RKO (cell line): ENCODE data around the gene SAMD11.
"Not testable (repeated sequence)": the region's sequence is repeated elsewhere in the genome, so short reads cannot be mapped to it uniquely, and the experiment has no call there.

Experiments
- DNase-seq: peaks from one replicate; pipeline ENCODE4 v3.0.0-alpha.2; 2016; ENCODE audit warnings: low spot score

The SAMD11 gene

GRCh38 chr1:923131-923990 lies at the start of gene SAMD11:
Gene SAMD11 (plus strand): TSS chr1:923923. CDS start chr1:924432, 509 bp downstream.
- peak; percentile 78 for DNase-seq

- not testable (repeated sequence) for DNase-seq
Measured at GRCh38 chr1:876428-877208, 47.1 kb upstream of the SAMD11 start.

GRCh38 chr1:877209-877986 lies 46.3 kb upstream of the SAMD11 start:
- not testable (repeated sequence) for DNase-seq

GRCh38 chr1:880511-880910 lies 43.2 kb upstream of the SAMD11 start:
- DNase-seq, result not testable (repeated sequence)

- DNase-seq, result not testable (repeated sequence)
Measured at GRCh38 chr1:880915-881314, 42.8 kb upstream of the SAMD11 start.

GRCh38 chr1:886311-886710 lies 37.4 kb upstream of the SAMD11 start:
- DNase-seq, result no peak

- no peak for DNase-seq
Measured at GRCh38 chr1:886760-887159, 37.0 kb upstream of the SAMD11 start.

GRCh38 chr1:888297-888696 lies 35.4 kb upstream of the SAMD11 start:
- no peak for DNase-seq

GRCh38 chr1:889774-890173 lies 33.9 kb upstream of the SAMD11 start:
- DNase-seq, result not testable (repeated sequence)

- not testable (repeated sequence) for DNase-seq
Measured at GRCh38 chr1:890234-890633, 33.5 kb upstream of the SAMD11 start.

GRCh38 chr1:890661-891060 lies 33.1 kb upstream of the SAMD11 start:
- DNase-seq, result no peak

- DNase-seq, result no peak
Measured at GRCh38 chr1:897226-897625, 26.5 kb upstream of the SAMD11 start.

- not testable (repeated sequence) for DNase-seq
Measured at GRCh38 chr1:897951-898350, 25.8 kb upstream of the SAMD11 start.

- DNase-seq, result no peak
Measured at GRCh38 chr1:899636-900317, 23.9 kb upstream of the SAMD11 start.

GRCh38 chr1:901108-901859 lies 22.4 kb upstream of the SAMD11 start:
- DNase-seq, result no peak

- DNase-seq, result no peak
Measured at GRCh38 chr1:902802-903201, 20.9 kb upstream of the SAMD11 start.

GRCh38 chr1:903305-903704 lies 20.4 kb upstream of the SAMD11 start:
- DNase-seq, result no peak

GRCh38 chr1:903721-904271 lies 19.9 kb upstream of the SAMD11 start:
- DNase-seq, result no peak

- peak; percentile 76 for DNase-seq
Measured at GRCh38 chr1:904310-904950, 19.3 kb upstream of the SAMD11 start.
